NCI-H526 treated with DMSO at 0.1 percent for 48 hours (cell line): Measurements from ENCODE around the gene TIGD3.

Source experiments
- DNase-seq: peaks from one replicate; lab custom pipeline; 2025; lab: John Stamatoyannopoulos, UW

TIGD3 gene

GRCh38 chr11:65390099-65390941 is 35.8 kb downstream of the TIGD3 start:
- no peak for DNase-seq

GRCh38 chr11:65390996-65391395 is 36.4 kb downstream of the TIGD3 start:
- no peak for DNase-seq

- no peak for DNase-seq
Measured at GRCh38 chr11:65392186-65392829, 37.8 kb downstream of the TIGD3 start.

GRCh38 chr11:65392899-65393298 is 38.3 kb downstream of the TIGD3 start:
- DNase-seq = no peak

GRCh38 chr11:65393513-65394079 is 39.0 kb downstream of the TIGD3 start:
- no peak for DNase-seq

GRCh38 chr11:65394125-65394536 is 39.6 kb downstream of the TIGD3 start:
- no peak for DNase-seq

GRCh38 chr11:65395961-65396530 is 41.5 kb downstream of the TIGD3 start:
- no peak for DNase-seq

GRCh38 chr11:65396769-65397745 is 42.5 kb downstream of the TIGD3 start:
- DNase-seq = no peak

GRCh38 chr11:65398362-65398910 is 43.9 kb downstream of the TIGD3 start:
- DNase-seq = no peak

- no peak for DNase-seq
Measured at GRCh38 chr11:65399249-65399648, 44.7 kb downstream of the TIGD3 start.

- no peak for DNase-seq
Measured at GRCh38 chr11:65399845-65400244, 45.3 kb downstream of the TIGD3 start.

GRCh38 chr11:65400307-65401072 is 45.9 kb downstream of the TIGD3 start:
- no peak for DNase-seq

- no peak for DNase-seq
Measured at GRCh38 chr11:65401073-65401802, 46.7 kb downstream of the TIGD3 start.

- no peak for DNase-seq
Measured at GRCh38 chr11:65401803-65402248, 47.3 kb downstream of the TIGD3 start.

- no peak for DNase-seq
Measured at GRCh38 chr11:65402790-65403189, 48.2 kb downstream of the TIGD3 start.

GRCh38 chr11:65403607-65404121 is 49.1 kb downstream of the TIGD3 start:
- no peak for DNase-seq

GRCh38 chr11:65404210-65404609 is 49.7 kb downstream of the TIGD3 start:
- no peak for DNase-seq

- DNase-seq = no peak
Measured at GRCh38 chr11:65404638-65405339, 50.2 kb downstream of the TIGD3 start.
